Measurements from ENCODE around the gene PRDM5. TPM values are rescaled to one million over a fixed set of nuclear protein-coding genes. Genes with fewer than 3 reads are reported as not detected.

PRDM5 gene
- total RNA-seq, 1 donor from 2014 or later, result 7.3 TPM

- no peak overlapping the region for H3K4me3 ChIP-seq (ENCODE audit: low read depth, low read length)
- H3K27me3 ChIP-seq (ENCODE audit: control insufficient read depth, insufficient read depth, low read length), result no peaks in the 10 kb centered on the region
- H3K36me3 ChIP-seq (ENCODE audit: control insufficient read depth, insufficient read depth, low read length), result no peaks in the 10 kb centered on the region
- TF ChIP-seq CTCF (IDR thresholded peaks at IDR 0.05; ENCODE audit: insufficient read depth, low read length, poor library complexity, severe bottlenecking), result no peak
- DNase-seq (ENCODE audit: low read depth), result no peak
Measured at GRCh38 chr4:120927801-120928409, 5.4 kb upstream of the PRDM5 start.

- no peak for TF ChIP-seq CTCF (IDR thresholded peaks at IDR 0.05; ENCODE audit: insufficient read depth, low read length, poor library complexity, severe bottlenecking)
- DNase-seq (ENCODE audit: low read depth), result no peak
- Histone ChIP-seq H3K27me3 (ENCODE audit: control insufficient read depth, insufficient read depth, low read length) (no peaks in the 10 kb centered on the region), H3K36me3 (ENCODE audit: control insufficient read depth, insufficient read depth, low read length) (no peaks in the 10 kb centered on the region), H3K4me3 (ENCODE audit: low read depth, low read length) (no peak overlapping the region)
Measured at GRCh38 chr4:120926358-120927025, 4.0 kb upstream of the PRDM5 start.

DNA sequence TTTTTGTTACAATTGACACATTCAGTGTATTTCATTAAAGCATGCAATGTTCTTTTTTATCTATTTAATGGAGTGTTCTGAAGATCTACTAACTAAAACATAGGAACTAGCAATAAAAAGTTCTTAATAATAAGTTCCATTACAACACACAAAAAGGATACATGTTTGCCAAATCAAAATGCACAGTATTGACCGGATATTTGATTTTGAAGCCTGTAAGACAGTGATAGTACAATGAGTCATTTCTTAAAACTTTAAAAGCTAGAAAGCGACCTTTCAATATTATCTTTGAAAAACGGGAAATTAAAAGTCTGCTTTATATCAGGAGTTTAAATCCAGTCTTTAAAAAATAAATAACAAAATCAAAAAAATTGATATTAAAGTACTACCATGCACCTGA lies 2.4 kb upstream of the PRDM5 start:
- no peak for DNase-seq (ENCODE audit: low read depth)
- Histone ChIP-seq H3K36me3 (ENCODE audit: control insufficient read depth, insufficient read depth, low read length) (no peaks in the 10 kb centered on the region), H3K4me3 (ENCODE audit: low read depth, low read length) (no peak overlapping the region), H3K27me3 (ENCODE audit: control insufficient read depth, insufficient read depth, low read length) (no peaks in the 10 kb centered on the region)
- no peak for TF ChIP-seq CTCF (IDR thresholded peaks at IDR 0.05; ENCODE audit: insufficient read depth, low read length, poor library complexity, severe bottlenecking)

GRCh38 chr4:120923207-120923522 lies 639 bp upstream of the PRDM5 start:
- H3K36me3 ChIP-seq (ENCODE audit: control insufficient read depth, insufficient read depth, low read length), result no peaks in the 10 kb centered on the region
- TF ChIP-seq CTCF (IDR thresholded peaks at IDR 0.05; ENCODE audit: insufficient read depth, low read length, poor library complexity, severe bottlenecking), result no peak
- peak overlapping the region; percentile 79 for H3K4me3 ChIP-seq (ENCODE audit: low read depth, low read length)
- DNase-seq (ENCODE audit: low read depth), result no peak
- H3K27me3 ChIP-seq (ENCODE audit: control insufficient read depth, insufficient read depth, low read length), result no peaks in the 10 kb centered on the region

DNA sequence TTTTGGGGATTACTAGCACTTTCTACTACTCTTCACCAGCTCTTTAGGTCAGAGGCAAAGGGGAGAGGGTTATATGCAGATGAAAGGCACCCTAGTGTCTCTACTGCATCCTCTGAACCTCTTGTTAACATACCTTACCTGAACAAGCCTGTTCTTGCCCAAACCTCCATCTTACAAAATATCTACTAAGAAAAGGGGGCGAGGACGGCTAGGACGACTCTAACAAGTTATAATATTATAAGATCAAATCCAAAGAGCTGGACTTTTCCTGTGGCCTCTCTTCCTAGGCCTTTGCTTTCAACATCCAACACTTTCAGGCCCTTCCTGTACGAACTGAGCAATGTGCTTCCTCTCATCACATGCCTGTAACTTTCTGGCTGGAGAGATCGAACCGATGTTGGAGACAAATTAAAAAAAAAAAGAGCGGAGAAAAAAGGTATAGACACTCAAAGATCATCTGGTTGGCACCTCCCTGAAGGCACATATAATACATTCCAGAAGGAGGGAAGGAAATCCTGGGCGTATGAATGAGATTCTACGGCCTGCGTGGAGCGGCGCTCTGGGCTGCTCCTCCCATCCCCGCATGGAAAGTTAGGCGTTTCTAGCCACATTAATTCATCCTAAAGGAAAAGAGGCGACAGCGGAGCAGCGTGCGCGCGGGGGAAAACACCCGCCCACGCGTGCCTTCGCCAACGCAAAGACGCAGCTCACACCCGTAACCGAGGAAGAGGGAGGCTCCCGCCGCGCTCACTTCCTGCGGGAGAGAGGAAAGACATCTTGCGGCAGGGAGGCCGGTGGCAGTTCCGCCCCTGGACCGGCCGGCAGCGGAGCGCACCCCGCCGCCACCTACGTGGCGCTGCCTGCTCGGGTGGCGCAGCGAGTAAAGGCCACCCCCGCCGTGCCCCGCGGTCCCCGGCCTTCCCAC lies 808 bp downstream of the PRDM5 start:
- Histone ChIP-seq H3K27me3 (ENCODE audit: control insufficient read depth, insufficient read depth, low read length) (no peaks in the 10 kb centered on the region), H3K36me3 (ENCODE audit: control insufficient read depth, insufficient read depth, low read length) (no peaks in the 10 kb centered on the region), H3K4me3 (ENCODE audit: low read depth, low read length) (peak overlapping the region; percentile 79)
- no peak for DNase-seq (ENCODE audit: low read depth)
- TF ChIP-seq CTCF (IDR thresholded peaks at IDR 0.05; ENCODE audit: insufficient read depth, low read length, poor library complexity, severe bottlenecking), result no peak
